HG03175 (cell line): ENCODE results near the gene DOCK4.

Source experiments
- ATAC-seq: cut with Tn5 transposase; IDR thresholded peaks from one replicate; pipeline ENCODE4 v1.9.1; 2021; ENCODE audit warnings: mild to moderate bottlenecking, moderate library complexity; ENCODE audit not compliant: unreplicated experiment

The DOCK4 gene

GRCh38 chr7:111980725-111981124 is 225.5 kb downstream of the DOCK4 start:
- no peak for ATAC-seq

- no peak for ATAC-seq
These were observed 230.9 kb downstream of the DOCK4 start for GRCh38 chr7:111975346-111975745.

- ATAC-seq: no peak
These were observed 245.2 kb downstream of the DOCK4 start for GRCh38 chr7:111960984-111961383.

GRCh38 chr7:111958896-111959295 is 247.3 kb downstream of the DOCK4 start:
- ATAC-seq: no peak

GRCh38 chr7:111958431-111958830 is 247.8 kb downstream of the DOCK4 start:
- no peak for ATAC-seq

GRCh38 chr7:111955616-111956015 is 250.6 kb downstream of the DOCK4 start:
- no peak for ATAC-seq

GRCh38 chr7:111954474-111955381 is 251.5 kb downstream of the DOCK4 start:
- no peak for ATAC-seq

- no peak for ATAC-seq
These were observed 252.1 kb downstream of the DOCK4 start for GRCh38 chr7:111954056-111954455.

GRCh38 chr7:111953611-111954010 is 252.6 kb downstream of the DOCK4 start:
- peak; percentile 43 for ATAC-seq

GRCh38 chr7:111952783-111953182 is 253.4 kb downstream of the DOCK4 start:
- no peak for ATAC-seq

GRCh38 chr7:111951052-111951451 is 255.1 kb downstream of the DOCK4 start:
- no peak for ATAC-seq

GRCh38 chr7:111942450-111943081 is 263.6 kb downstream of the DOCK4 start:
- ATAC-seq: no peak

GRCh38 chr7:111937163-111937562 is 269.0 kb downstream of the DOCK4 start:
- ATAC-seq: no peak

- ATAC-seq: no peak
These were observed 272.6 kb downstream of the DOCK4 start for GRCh38 chr7:111933609-111934008.

GRCh38 chr7:111931958-111932357 is 274.2 kb downstream of the DOCK4 start:
- no peak for ATAC-seq

- ATAC-seq: no peak
These were observed 275.1 kb downstream of the DOCK4 start for GRCh38 chr7:111931016-111931517.

- ATAC-seq: no peak
These were observed 276.9 kb downstream of the DOCK4 start for GRCh38 chr7:111929264-111929663.

- no peak for ATAC-seq
These were observed 278.7 kb downstream of the DOCK4 start for GRCh38 chr7:111927353-111928019.

GRCh38 chr7:111920329-111920728 is 285.9 kb downstream of the DOCK4 start:
- ATAC-seq: no peak

- no peak for ATAC-seq
These were observed 286.5 kb downstream of the DOCK4 start for GRCh38 chr7:111919631-111920179.

GRCh38 chr7:111919164-111919563 is 287.0 kb downstream of the DOCK4 start:
- ATAC-seq: no peak
